ENCODE data around the gene FAM210A.
A peak's percentile ranks its signal among the peaks of the same experiment; 100 is the strongest.
"Not testable (repeated sequence)": the region's sequence is repeated elsewhere in the genome, so short reads cannot be mapped to it uniquely, and the experiment has no call there.

Gene FAM210A, protein sequence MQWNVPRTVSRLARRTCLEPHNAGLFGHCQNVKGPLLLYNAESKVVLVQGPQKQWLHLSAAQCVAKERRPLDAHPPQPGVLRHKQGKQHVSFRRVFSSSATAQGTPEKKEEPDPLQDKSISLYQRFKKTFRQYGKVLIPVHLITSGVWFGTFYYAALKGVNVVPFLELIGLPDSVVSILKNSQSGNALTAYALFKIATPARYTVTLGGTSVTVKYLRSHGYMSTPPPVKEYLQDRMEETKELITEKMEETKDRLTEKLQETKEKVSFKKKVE

DNA sequence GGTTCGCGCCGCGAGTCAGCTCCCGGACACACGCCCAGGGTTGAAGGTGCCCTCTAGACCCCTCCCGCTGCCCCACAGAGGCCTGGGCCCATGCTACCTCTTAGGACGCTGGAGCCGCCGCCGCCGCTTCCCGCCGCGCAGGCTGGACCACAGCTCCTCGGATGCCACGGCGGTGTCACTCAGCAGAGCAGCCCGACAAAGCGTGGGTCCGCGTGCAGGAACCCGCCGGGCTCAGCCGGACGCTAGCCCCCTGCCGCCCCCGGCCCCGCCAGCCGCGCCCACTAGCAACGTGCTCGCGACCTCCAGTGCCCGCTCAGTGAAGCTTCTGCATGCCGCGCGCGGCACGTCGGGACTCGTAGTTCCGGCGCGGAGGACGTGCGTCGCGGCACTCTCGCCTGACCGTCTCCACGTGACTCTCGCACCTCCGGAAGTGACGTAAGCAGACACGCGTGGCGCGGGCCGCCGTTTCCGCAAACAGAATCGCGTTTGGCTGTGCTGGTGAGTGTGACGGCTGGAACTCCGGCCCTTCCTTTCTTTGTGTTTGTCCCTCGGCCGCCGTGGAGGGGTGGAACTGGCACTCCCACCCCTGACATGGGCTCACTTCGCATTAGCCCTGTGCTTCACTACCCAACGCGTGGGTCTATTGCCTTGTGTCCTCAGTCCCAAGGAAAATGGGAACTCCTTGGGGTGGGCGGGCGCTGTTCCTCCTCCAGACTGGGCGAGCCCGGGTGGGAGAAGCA is at the start of gene FAM210A, which contains the start of gene RNMT:
Gene FAM210A (minus strand): TSS at position 327 of the 740 bp plus-strand sequence. CDS start 44,481 bp downstream, outside the sequence.
Gene RNMT (plus strand): TSS at position 442 of the 740 bp plus-strand sequence. CDS start 4,845 bp downstream, outside the sequence.
- peak; percentile 81 to 91 (median 90) for DNase-seq

DNA sequence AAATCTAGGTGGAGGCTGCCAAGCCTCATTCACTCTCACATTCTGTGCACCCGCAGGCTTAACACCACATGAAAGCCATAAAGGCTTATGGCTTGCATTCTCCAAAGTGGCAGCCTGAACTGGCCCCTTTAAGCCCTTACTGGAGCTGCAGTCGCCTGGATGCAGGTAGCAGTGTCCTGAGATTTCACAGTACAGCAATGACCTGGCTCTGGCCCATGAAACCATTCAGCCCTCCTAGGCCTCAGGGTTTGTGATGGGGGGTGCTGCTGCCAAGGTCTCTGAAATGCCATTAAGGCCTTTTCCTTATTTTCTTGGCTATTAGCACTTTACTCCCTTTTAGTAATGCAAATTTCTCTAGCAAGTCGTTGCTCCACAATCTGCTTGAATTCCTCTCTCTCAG is 48.7 kb upstream of the FAM210A start:
- no peak for DNase-seq

DNA sequence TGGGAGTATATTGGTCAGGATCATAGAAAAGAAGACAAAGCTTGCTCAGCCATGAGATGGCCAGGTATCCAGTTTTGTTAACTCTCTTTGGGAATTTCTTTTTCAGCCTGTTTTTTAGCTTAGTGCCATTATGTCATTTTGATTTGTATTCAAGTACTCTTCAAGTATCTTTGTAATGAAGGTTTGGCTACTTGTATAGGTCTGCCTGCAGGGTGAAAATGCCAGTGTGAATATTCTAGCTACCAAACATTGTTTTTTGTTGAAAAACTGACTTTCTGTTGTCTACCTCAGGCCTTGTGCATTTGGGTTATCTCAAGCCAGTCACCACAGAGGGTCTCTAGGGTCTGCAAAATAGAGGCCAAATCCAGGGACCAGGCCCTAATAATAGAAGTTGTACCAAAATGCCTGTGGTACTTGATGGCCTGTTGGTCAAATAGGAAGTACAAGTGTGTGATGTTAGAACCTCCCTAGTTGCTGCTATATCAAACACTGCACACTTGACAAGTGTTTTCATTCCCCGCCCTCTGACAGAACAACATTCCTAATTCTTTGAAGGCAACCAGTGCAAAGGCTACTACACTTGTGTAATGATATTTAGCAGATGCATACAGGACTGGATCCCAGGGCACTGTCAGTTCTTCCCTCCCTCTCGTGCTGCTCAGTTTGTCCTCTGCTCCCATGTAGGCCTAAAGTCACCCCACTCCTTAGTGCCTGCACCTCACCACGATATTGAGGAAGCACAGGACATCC is 36.5 kb upstream of the FAM210A start:
- DNase-seq = no peak

DNA sequence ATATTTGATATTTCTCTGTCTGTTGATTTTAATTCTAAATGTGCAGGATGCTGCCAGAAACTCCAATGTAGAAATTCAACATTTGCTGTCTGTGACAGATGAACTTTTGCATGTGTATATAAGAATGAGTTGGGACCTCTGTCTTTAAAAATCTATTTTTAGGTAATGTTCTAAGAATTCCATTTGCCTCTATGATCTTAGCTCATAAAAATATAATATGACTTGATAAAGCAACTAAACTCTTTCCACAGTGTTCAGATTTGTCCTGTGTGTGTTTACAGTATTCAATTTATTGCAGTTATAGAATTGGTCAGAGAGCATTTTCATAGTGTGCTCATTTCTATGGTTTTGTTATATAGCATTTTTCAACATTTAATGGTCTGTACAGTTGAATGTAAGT is 33.7 kb upstream of the FAM210A start:
- no peak for DNase-seq

DNA sequence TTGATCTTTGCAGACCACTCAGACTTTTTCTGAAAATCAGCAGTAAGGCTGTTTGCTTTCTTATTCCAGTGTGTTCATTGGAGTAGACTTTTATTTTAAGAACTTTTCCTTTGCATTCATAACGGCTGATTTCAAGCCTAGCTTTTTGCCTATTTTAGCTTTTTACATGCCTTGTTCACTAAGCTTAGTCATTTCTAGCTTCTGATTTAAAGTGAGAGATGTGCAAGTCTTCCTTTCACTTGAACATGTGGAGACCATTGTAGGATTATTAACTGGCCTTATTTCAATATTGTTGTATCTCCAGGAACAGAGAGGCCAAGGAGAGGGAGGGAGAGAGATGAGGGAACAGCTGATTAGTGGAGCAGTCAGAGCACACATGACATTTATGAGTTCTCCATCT is 32.3 kb upstream of the FAM210A start:
- no peak for DNase-seq

DNA sequence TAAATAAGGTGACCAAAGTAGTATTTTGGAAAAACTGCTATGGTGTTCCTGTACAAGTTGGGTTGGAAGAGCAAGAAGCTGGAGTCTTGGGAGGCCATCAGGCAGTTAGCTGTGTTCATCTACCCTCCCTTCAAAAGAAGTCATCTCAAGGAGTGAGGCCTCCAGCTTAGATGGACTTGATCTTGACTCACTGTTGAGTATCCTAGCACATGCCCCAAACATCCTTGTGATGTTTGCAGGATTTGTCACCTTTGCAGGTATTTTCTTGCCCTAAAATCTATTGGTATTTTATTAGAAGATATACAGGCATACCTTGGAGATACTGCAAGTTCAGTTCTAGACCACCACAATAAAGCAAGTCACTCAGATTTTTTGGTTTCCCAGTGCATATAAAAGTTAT is 30.3 kb upstream of the FAM210A start:
- no peak for DNase-seq

DNA sequence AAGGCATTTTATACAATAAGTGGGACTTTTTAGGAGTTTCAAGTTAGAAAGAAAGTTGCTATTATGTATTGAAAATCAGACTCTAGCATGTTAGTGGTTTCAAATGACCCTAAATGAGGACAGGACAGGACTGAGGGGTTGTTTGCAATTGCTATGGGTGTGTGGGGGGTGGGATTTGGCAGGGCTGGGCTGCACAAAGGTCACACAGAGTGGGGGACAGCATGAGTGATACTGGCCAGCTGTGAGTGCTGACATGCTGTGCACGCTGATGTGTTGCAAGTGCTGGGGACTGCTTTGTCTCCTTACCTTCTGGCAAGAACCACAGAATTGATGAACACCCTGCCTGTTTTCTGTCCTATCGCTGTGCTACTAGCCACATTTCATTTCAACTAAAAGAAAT is 29.9 kb upstream of the FAM210A start:
- no peak for DNase-seq

DNA sequence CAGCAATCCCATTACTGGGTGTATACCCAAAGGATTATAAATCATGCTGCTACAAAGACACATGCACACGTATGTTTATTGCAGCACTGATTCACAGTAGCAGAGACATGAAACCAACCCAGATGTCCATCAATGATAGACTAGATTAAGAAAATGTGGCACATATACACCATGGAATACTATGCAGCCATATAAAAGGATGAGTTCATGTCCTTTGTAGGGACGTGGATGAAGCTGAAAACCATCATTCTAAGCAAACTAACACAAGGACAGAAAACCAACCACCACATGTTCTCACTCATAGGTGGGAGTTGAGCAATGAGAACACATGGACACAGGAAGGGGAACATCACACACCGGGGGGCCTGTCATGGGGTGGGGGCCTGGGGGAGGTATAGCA is 25.2 kb upstream of the FAM210A start:
- DNase-seq = not testable (repeated sequence)

DNA sequence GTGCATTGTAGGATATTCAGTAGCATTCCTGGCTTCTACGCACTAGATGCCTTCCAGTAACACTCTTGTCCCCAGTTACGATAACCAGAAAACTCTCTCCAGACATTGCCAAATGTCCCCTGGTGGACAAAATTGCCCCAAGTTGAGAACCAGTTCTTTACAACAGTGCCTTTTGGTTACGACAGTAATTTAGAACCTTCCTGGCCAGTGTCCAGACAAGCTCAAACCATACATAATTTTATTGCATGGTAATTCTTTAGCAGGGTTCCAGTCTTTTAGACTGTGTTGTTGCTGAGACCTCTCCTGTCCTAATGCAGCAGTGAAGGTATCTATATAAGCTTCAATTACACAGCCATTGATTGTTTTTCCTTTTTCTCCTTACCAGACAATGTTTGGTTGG is 20.3 kb upstream of the FAM210A start:
- no peak for DNase-seq

DNA sequence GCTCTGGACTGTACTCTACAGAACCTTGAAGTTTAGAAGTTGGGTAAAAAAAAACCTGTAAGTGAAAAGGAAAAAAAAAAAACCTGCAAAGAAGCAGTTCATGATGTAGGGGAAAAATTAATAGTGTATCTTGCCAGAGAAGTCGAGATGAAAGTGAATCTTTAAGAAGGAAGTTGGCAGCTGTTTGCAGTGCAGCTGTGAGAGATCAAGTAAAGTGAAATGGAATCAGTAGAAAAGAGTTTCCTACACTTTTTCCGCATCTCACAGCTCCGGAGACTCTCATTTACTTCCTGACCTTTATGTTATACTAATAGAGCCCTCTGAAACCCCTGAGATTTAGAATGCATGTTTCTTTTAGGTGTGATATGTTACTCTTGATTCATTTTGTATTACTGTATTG is 19.3 kb upstream of the FAM210A start:
- DNase-seq = no peak

DNA sequence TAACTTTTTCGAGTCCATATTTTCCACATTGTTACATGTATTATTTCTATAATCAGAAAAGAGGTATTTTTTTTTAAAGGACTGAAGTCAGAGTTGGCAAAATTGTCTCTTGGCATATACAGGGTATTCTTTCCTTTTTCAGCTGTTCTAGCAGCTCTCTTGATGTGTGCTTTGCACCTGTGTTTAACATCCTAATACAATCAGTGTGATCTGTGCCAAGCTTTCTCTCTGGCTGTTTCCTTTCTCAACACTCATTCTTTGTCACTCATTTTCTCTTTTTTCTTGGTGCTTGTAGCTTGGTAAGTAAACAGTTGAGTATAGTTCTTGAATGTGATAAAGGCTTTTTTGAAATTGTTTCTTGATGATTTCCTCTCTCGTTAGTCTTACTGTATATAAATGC is 9.3 kb upstream of the FAM210A start:
- DNase-seq = no peak

DNA sequence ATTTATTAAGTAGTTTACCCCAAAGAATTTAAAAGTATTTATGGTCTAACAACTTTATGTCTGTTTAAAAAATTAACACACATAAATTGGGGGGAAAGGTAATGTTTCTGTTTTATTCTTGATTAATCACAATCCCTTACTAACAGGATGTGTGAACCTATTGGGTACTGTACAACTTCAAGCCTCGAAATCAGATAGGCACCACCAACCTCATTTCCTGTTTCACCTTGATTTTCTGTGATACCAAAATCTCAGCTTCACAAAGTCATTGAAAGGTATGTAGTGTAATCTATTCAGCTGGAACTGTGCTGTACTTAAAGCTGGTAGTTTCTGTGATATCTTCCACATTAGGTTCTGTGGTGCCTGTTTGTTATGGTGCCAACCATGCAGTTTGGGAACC is 4.1 kb upstream of the FAM210A start:
- no peak for DNase-seq

DNA sequence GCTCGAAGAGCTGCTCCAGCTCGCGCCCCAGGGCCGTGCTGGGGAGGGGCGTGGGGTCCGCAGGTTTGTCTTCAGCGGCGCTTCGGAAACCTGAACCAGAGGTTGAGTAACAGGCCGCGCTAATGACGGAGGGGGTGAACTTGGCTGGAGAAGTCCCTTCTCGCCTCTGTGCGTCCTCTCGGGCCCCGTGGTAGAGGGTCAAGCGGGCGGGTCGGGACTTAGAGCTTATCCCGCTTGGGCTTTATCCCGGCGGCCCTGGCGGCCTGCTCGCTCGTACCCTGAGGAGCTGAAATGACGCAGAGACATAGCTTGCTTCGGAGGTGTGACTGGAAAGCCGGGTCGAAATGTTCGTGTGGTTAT is 594 bp upstream of the FAM210A start:
- peak in 2 of 4 experiments; percentile 11 to 23 for DNase-seq

DNA sequence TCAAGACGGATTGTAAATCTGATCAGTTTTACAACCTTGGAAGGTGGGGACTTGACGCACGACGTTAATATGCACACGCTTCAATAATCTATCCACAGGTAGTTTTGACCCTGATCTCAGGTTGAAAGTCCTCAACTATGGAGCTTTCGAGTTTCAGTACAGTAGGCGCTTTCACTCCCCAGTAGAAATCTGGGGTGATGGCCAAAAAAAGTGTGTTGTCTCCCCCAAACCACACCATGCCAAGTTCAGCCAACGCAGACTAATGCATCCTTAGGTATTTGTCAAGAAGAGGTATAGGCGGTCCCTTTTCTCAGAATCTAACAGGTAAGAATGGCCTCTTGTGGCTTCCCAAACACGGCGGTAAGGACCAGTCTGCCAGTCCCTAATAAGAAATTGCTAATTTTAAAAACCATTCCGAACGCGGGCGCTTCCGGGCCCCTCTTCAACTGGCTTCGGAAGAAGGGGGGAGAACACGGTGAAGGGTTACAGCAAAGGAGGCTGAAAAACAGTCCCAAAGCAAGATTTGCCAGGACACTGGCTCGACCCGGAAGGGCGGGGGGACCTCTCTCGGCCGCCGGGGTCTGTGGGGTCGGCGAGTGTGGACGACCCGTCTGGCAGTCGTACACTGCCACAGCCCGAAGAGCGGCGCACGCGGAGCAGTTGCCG is 659 bp downstream of the FAM210A start:
- DNase-seq = peak in 1 of 4 experiments; percentile 16

DNA sequence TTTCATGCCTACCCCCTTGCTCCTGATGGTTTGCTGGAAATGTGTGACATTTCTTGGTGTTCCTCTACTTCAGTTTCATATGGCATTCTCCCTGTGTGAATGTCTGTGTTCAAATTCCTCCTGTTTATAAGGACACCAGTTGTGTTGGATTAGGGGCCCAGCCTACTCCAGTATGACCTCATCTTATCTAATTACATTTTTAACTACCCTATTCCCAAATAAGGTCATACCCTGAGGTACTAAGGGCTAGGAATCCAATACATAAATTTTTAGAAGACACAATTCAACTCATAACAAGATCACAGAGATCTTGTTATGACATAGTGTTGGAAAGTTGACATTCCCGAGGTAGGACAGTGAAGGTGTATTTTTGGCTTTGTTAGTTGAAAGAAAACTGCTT is 5.5 kb downstream of the FAM210A start:
- DNase-seq = no peak

DNA sequence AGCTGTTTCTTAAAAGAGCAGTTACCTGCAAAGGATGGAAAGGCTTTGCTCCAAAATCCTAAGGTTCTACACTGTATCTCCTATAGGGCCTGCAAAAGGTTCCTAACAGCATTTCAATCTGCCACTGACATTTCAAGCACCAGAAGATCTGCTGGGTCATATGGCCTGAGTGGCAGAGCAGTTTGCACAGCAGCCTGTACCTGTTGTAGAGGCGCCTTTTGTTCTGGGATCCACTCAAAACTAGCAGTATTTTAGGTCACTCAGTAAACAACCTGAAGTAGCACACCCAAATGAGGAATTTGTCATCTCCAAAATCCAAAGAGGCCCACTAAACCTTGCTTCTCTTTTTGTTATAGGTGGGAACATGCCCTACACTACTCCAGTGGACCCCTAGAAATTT is 6.2 kb downstream of the FAM210A start:
- DNase-seq = no peak

DNA sequence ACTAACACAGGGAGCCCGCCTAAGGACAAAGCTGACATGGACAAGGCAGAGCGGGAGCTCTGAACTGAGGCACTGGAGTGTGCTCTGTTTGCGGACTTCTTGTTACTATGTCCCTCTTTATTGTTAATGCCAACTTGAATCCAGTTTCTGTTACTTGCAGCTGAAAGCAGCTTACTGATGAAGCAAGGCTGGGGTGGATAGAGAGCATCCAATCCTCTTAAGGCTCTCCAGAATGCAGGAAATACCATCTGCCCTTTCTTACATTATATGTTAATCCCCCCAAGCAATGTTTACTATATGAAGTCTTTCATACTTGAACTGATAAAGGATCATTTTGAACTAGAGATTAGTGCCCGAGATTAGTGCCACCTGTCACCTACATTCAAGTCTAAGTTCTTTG is 9.4 kb downstream of the FAM210A start:
- no peak for DNase-seq

DNA sequence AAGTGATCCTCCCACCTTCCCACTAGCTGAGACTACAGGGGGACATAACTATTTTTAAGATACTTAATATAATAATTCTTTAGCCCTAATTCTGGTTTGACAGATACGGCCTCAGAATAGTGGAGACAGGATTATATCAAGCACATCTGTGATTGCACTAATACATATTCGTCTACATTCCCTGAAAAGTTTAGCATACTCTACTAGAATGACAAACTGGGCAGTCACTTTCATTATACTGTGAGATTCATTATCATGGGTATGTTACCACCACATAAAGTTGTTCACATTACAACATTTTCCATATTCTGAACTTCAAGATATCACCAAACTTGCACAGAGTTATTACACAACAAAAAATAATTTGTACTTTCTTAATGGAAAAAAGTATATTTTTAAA is 11.0 kb downstream of the FAM210A start:
- no peak for DNase-seq

DNA sequence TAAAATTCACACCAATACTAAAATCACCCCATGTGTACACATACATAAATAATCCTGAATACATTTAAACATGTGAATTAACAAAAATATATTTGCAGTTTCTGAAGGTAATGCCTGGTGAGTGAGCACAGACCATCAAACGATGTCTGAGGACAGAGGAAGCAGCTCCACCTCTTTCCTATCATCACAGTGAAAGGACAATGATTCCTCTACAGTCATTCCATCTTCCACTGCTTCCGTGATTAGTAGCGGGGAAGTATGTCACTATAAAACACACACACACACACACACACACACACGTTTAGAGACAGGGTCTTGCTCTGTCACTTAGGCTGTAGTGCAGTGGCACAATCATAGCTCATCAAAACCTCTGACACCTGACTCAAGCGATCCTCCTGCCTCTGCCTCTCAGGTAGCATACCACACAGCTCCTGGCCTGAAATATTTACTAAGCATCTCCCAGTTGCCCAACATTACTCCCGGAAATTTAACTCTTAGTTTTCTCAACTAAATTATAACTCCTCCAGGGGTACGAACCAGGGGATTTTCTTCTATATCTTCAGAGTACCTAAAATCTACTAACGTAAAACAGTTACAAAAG is 12.8 kb downstream of the FAM210A start:
- DNase-seq = no peak

DNA sequence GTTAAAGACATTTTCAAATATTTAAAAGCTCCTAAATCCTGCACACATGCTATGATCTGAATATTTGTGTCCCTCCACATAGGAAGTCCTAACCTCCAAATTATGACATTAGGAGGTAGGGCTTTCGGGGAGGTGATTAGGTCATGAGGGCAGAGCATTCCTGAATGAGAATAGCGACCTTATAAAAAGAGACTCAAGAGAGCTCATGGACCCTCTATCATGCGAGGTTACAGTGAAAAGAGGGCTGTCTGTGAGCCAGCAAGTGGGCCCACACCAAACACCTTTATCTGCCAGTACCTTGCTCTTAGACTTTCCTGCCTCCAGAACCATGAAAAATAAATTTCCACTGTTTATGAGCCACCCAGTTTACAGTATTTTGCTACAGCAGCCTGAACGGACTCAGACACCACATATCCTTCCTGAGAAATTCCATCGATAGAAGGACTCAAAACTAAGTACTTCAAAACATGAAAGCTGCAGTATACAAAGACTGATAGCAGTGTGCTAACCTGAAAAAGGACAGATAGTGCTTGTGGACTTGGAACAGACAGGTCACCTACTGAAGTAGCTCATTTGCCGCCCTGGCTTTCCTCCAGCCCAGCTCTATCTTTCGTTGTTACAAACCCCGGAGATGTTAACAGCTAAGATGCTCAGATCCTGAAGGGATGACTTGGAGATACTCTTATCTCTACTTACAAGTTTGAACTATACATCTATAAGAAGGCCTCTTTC is 13.8 kb downstream of the FAM210A start:
- no peak for DNase-seq

DNA sequence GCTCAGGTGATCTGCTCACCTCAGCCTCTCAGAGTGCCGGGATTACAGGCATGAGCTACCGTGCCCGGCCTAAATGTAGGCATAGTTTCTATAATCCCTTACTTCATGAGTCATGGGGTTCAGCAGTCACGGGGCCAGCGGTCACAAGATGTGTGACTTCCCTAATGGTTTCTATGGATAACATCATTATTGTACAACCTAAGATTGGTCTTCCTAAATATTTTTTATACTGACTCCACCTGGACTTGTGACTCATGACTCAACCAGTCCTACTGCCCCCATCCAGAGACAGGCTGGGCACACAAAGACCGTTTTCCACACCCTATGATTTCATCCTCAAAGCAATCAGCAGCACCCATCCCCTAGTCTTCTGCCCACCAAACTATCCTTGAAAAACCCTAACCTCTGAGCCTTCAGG is 15.9 kb downstream of the FAM210A start:
- DNase-seq = no peak

DNA sequence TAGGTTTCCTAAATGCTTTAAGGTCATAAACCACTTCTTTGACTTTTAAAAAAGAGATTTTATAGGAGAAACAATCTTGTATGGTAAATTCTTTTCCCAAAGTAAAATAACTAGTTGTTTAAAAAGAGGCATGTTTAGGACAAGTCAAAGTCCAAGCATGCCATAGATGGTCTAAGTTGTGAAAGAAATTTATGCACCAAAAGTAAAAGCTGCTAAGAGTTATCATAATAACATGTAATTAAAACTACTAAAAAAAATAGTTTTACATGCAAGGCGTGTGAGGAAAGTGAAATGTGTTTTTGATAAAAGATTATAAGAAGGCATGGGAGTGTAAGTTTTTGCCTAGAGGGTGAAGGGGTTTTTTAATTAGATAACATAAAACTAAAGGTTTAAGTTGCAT is 22.5 kb downstream of the FAM210A start:
- DNase-seq = no peak
